NCI-H128 (cell line): Measurements from ENCODE around the gene AGAP1.

Experiments
- DNase-seq: peaks from one replicate; lab custom pipeline; 2025; ENCODE audit not compliant: unreplicated experiment; lab: John Stamatoyannopoulos, UW

The AGAP1 gene

GRCh38 chr2:236102971-236103370, 609.1 kb downstream of the AGAP1 start:
- DNase-seq, result no peak

DNA sequence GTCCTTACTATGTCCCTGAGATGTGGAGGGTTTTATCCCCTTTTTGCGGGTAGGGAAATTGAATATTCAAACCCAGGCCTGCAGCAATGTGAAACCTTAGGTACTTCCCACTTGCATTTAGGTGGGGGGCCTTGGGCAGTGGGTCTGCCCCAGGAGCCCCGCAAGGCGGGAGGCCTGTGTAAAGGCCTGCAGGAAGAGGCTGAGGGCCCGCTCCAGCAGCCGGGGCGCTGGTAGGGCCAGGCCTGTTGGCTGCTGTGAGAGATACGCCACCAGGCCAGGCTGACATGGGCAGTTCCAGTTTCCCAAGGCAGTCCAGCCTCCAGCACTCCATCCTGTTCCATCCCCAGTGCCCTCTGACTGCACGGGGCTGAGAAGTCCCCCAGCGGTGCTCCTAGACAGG, 610.1 kb downstream of the AGAP1 start:
- DNase-seq, result no peak

DNA sequence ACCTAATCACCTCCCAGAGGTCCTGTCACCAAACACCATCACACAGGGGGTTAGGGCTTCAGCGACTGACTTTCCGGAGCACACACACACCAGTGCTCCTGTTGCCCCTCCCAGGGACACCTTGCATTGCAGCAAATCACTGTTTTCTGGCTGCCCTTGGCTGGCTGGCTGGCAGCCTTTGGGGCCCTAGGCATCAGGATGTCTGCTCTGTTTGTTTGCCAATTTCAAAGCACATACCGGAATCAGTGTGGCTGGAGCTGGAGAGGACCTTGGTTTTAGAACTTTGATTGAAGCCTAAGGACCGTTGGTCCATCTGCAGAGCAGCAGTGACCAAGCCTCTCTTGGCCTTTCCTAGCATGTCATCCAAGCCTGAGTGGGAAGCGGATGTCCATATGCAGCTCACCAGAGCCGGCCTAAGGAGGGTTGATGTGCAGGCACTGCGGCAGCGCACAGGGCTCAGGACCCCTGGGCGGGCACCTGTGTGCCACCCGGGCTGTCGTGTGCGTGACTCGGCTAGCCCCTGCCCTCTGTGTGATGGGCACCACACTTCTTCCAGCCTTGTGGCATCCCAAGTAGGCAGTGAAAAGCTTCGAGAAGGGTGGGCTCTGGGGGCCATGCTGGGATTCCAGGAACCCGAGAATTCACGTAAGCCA, 612.2 kb downstream of the AGAP1 start:
- no peak for DNase-seq

GRCh38 chr2:236106761-236107160, 612.9 kb downstream of the AGAP1 start:
- DNase-seq, result no peak

DNA sequence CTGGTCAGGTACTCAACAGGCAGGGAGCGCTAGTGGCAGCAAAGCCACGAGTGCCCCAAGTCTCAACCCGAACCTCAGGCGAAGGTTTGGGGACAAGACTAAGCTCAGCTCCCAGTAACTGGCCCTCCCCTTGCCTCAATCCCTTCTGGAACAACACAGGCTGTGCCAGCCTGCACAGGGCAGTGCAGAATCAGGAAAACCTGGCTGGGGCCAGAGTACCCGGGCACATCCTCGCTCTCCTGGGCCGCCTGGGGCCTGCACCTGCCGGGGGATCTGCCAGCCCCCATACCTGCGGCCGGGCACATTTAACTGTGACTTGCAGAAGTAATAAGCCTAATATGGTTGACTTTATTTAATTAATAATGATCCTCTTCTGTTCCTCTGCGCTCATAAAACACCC, 613.7 kb downstream of the AGAP1 start:
- no peak for DNase-seq

- no peak for DNase-seq
Observed at GRCh38 chr2:236107942-236108625, 614.2 kb downstream of the AGAP1 start.

DNA sequence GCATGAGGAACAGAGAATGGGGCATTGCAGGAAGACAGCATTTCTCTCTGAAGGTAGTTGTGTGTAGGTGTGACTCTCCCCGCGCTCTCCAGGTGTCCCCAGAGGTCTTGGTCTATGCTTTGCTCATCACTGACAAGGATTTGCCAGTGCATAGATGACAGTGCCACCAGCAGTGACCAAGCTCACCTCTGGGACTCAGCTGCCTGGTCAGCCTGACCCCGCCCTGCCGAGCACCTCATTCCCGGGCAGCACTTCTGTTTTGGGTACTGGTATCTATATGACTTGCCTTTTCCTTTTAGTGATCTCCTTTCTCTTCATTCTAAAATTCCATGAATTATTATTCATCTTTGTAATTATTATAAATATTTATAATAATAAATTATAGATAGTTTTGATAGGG, 615.2 kb downstream of the AGAP1 start:
- no peak for DNase-seq

DNA sequence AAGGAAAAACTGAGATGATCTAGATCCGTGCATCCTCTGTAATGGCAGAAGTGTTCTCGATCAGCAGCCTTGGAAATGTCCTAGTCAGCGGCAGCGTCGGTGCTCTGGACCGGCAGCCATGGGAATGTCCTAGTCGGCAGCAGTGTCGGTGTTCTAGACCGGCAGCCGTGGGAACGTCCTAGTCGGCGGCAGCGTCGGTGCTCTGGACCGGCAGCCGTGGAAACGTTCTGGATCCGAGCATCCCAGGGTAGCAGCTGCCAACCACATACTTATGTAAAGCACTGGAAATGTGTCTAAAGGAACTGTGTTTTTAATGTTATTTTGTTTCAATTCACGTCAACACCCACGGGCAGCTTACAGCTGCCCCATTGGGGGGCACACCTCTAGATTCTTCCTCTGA, 615.6 kb downstream of the AGAP1 start:
- no peak for DNase-seq

GRCh38 chr2:236112466-236112865, 618.6 kb downstream of the AGAP1 start:
- DNase-seq, result no peak

GRCh38 chr2:236113425-236113824, 619.6 kb downstream of the AGAP1 start:
- DNase-seq, result no peak

GRCh38 chr2:236113948-236114347, 620.1 kb downstream of the AGAP1 start:
- no peak for DNase-seq

DNA sequence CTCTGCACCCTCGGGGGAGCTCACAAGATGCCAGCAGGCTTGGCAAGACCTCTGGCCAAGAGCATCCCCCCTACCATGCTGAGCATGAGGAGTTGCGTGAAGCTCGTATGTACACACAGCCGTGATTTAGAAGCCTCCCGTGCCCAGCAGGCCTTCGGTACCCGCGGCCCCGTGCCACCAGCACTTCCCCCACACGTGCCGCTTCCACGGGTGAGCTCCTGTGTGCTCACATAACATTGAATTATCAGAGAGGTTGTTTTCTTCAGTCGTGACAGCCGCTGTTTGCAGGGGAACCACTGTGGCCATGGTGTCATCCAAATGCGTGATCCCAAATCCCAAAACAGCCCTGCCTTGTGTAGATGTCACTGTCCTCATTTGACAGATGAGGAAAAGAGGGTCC, 621.1 kb downstream of the AGAP1 start:
- no peak for DNase-seq

- DNase-seq, result no peak
Observed at GRCh38 chr2:236117401-236117800, 623.6 kb downstream of the AGAP1 start.

DNA sequence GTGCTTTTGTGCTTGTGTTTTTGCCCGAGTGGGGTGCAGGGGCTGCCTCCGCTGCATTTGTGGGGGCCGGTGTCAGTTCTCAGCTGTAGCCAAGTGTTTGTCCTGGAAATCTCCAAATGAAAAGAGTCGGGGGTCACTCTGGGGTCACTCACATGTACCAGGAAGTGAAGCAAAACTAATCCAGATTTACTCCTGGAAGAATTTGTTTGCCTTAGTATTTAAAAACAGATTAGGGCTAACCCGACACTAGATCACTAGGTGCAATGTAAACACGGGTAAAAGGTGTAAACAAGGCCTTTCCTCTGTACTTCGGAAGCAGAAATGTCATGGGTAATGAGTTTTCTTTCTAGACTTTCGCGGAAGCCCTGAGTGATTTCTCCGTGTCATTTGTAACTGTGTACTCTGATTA, 624.0 kb downstream of the AGAP1 start:
- no peak for DNase-seq

DNA sequence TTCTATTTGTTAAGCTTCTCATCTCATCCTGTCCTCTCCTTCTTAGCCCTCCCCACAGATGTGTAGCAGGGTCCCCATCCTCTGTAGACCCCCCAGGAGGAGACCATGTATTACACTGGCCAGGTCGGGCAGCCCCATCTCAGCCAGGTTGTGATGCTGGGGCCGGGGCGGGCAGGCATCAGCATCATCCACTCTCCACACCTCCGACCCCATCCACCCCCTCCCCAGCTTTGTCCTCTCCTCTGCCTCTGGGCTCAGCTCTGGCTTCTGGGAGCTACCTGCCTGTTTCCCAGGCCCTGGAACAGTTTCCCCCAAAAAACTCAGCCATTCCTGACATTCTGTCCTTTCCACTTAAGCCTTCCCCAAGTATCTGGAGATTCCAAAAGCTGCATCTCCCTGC, 625.2 kb downstream of the AGAP1 start:
- no peak for DNase-seq

- no peak for DNase-seq
Observed at GRCh38 chr2:236119476-236119875, 625.6 kb downstream of the AGAP1 start.

- no peak for DNase-seq
Observed at GRCh38 chr2:236120141-236120601, 626.3 kb downstream of the AGAP1 start.

DNA sequence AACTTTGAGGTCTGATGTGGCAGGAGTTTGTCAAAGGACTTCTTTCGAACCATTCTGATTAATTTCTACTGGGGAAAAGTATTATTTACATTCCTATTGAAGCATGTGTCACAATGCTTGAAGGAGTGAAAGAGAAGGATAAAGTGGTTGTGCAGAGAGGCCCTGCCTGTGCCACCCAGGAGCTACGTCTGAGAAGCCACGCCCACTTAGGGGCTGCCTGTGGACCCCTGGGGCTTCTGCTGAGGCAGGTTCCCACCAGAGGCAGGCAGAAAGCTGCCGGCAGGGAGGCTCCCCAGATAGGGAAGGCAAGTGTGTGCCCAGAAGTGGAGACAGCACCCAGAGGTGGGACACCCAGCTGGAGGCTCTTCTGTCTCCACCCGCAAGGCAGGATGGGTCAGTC, 627.0 kb downstream of the AGAP1 start:
- no peak for DNase-seq

GRCh38 chr2:236121546-236121945, 627.7 kb downstream of the AGAP1 start:
- DNase-seq, result no peak

- no peak for DNase-seq
Observed at GRCh38 chr2:236122236-236122635, 628.4 kb downstream of the AGAP1 start.

DNA sequence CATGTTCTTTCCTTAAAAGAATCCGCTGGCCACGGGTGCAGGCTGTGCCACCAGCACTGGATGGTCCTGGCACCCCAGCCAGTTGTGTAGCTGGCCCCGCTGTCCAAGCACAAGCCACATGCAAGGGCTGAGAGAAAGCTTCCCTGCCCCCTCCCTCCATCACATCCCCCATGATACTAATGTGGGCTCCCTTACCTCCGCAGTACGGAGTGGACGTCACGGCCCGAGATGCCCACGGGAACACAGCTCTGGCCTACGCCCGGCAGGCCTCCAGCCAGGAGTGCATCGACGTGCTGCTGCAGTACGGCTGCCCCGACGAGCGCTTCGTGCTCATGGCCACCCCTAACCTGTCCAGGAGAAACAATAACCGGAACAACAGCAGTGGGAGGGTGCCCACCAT, 629.9 kb downstream of the AGAP1 start:
- DNase-seq, result no peak

DNA sequence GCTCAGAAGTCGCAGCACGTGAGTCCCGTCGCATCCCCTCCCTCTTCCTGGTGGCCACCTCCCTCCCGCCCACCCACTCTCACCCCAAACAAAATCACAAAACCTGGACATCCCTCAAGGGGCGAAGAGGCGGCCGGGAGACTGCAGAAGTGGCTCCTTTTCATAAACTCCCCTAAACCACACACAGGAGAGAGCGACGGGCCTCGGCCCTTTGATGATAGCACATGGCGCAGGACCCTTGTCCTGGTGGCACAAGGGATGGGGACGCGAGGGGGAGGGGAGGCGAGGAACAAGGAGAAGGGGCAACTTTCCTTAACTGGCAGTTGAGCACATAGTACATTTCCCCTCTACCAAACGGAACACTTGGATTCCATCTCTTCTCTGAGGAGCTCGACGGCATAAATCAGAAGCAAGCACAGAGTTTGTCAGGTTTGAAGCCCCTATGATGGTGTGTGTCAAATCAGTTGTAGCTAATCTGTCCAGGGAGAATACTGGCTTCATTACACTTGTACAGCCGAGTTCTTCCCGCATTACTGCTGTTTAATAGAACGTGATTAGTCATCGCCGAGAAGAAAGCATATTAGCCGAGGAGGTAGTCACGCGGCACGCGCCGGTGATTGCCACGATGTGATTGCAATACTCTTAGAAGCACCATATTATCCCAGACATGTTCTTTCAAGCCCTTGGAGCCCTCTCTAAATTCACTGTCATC, 630.5 kb downstream of the AGAP1 start:
- no peak for DNase-seq
